NCI-H345 (cell line): ENCODE measurements around the gene INF2.
A peak's percentile ranks its signal among the peaks of the same experiment; 100 is the strongest.

ENCODE experiments used
- DNase-seq: peaks from one replicate; lab custom pipeline; 2025; lab: John Stamatoyannopoulos, UW

Gene INF2

DNA sequence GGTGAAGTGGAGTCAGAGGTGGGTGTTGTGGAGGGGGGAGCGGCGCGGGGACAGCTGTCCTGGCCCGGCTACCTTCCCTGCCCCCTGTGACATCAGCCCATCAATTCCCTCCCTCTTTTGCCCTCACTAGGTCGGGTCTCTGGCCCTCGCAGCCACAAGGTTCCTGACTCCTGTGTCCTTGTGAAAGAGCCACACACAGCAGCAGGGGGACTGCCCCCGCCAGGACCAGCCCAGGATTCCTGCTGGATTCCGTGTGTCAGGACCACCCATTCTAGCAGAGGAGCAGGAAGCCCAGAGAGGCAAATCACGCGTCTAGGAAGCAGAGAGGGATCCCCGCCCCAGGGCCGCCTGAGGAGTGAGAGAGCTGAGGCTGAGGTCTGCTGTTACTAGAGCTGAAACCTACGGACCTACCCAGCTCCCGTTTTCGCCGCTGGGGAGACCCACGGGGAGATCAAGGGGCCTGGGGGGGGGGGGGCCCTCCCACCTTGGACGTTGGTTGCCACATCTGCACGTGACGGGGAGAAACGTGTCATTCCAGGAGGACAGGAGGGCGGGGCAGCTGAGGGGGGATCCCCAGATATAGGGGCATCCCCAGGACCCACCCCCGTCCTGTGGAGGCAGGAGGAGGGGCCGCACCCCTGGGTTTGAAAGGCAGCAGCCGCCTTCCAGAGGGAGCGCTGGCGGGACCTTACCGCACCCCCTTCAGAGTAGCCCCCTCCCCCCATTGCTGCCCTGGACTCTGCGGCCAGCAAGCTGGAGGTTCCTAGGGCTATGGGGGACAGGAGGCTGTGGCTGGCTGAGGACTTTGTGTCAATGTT lies 12.5 kb upstream of the INF2 start:
- no peak for DNase-seq

DNA sequence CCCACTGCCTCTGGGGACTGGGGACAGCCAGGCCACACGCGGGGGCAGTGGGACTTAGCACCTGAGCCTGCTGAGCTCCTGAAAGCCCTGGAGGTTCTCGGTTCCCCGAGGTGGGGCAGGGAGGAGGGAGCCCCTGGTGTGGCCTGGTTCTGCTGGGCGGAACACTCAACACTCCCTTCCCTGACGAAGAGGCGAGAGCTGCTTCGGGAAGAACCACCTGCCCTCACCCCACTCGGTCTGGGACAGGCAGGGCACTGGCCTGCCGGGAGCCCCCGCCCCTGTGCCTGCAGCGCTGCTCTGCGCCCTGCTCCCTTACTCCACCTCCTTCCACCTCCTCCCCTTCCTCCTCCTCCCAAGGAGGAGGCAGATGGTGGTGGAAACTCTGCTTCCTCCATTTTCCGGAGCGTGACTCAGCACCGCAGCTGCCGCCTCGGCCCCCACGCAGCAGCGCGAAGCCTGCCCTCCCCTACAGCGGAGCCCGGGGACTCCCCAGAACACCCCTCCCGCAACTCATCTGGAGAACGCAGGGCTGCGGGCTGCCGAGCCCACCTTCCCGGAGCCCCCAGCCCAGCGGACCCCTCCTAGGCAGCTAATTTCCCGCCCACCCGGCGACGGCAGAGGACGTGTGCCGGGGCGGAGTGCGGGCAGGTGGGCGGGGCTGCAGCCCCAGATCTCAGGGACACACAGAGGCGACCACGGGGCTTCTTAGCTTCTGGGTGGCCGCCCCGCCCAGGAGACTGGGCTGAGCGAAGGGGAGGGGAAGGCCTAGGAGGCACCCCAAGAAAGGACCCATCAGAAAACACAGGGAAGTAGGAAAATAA lies 11.7 kb upstream of the INF2 start:
- peak; percentile 34 for DNase-seq

DNA sequence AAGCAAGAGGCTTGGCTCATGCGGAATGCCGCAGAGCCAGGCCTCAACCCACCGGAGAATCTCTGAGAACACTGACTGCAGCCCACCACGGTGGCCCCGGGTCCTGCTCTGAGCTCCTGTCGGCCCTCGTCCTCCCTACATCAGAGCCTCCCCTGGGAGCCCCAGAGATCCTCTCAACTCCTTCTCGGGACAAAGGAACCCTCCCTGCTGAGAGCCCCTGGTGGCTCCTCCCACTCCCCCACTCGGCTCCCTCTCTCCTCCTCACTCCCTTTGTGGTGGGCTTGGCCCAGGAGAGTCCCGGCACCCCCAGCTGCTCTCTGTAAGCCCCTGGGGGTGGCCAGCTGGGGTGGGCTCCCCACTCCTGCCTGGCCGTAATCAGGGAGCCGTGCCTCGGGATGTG lies 11.1 kb upstream of the INF2 start:
- DNase-seq = peak; percentile 26

DNA sequence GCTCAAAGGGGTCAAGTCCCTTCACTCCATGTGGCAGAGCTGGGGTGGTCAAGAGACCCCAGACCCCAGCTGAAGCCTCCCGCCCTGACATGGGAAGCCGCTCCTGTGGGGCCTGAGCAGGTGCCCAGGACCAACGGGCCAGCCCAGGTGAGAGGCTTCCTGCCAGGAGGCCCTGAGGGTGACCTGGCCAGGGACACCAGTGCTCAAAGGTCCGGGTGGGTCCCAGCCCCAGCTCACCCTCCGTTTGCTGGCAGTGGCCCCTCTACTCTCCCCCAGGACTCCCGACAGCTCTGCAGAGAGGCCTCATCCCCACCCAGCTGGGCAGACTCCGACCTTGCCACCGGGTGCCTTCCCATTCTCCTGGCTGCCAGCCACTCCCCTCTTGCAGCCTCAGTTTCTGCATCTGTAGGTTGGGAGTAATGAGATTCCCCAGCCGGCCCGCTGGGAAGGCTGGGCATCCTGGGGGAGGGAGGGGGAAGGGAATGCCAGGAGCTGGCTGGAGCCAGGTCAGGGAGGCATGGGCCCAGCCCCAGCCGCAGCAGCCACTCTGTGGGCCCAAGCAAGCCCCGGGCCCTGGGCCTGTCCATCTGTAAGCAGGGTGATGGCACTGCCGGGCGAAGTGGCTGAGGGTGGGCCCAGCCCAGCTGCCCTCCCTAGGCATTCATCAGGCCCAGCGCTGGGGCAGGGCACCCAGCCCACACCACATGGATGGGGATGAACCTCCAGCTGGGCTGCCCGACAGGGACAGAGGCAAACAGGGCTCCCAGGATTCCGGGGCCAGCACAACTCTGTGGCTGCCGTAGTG lies 10.3 kb upstream of the INF2 start:
- no peak for DNase-seq

DNA sequence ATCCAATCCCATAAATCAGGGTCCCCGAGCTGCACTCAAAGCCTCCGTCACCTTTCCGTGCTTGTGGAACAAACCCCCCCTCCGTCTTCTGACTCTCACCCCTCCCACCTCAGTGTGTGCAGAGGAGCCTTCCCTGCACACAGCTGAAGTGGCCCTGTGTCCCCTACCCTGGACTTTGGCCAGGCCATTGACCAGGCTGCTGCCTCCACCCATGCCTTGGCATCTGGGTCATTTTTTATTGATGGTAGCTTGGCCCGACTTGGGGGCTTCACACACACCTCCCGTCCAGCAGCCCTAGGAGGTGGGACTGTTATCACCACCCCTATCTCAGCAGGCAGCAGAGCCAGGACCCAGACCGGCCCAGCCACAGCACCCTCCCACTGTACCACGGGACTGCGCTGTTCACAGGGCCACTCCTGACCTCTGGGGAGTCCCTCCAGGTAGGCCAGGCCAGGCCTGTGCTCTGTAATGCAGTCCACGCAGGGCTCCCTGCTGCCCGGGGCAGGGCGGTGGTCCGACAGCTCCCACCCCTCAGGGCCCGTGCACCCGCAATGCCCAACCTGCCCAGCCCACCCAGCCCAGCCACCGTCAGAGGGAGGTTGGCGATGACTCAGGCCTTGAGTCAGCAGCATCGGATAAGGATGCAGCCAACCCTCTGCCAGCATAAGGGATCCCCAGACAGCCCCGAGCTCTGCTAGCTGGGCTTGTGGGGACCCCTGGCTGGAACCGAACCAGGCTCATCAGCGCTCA lies 9.2 kb upstream of the INF2 start:
- DNase-seq = no peak

DNA sequence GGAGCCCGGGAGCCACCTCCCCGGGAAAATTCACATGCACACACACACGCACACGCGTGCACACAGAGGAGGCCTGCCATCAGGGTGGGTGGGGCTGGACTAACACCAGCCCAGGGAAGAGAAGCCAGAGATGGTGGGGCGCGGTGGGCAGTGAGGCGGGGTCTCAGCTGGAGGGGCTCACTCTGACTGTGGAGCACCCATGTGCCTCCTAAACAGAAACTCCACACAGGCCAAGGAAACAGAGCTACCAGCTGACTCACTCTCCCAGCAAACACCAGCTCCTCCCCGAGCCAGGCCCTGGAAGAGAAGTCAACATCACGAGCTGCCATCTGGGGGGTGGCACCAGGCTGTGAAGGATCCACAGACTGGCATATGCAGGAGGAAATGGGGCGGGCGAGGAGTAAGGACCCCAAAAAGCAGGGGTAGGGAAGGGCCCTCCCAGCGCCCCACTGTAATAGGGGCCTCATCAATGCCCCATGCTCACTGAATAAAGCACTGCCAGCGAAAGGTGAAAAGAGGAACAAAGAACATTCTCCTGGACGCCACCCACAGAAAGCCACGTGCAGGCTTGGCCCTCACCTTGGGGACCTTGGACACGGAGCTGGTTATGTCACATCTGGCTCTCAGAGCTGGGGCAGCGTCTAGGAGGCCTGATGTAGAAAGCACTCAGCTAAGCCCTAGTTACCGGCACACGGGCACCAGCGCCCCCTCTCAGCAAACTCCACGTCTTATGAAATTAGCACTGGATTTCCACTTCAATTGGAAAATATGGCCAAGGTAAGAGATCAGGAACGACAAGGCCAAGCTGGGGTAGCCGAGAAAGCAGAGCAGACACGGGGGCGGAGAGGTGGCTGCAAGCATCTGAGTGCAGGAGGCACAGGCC lies 8.4 kb upstream of the INF2 start:
- no peak for DNase-seq

DNA sequence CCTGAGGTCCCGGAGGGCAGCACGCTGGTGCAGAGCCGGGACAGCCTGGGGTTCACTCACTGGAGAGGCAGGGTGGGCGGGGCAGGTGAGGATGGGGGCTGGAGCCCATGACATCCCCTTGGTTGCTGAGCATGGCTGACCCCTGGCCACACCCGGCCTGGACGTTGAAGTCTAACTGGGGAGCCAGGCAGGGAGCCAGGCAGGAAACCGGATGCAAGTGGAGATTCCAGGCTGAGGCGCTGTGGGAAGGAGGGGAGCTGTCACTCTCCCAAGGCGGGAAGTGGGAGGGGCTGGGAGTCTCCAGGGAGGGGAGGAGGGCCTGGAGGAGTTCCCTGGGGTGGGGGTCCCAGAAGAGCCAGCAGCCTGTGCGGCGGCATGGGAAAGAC lies 7.7 kb upstream of the INF2 start:
- no peak for DNase-seq

DNA sequence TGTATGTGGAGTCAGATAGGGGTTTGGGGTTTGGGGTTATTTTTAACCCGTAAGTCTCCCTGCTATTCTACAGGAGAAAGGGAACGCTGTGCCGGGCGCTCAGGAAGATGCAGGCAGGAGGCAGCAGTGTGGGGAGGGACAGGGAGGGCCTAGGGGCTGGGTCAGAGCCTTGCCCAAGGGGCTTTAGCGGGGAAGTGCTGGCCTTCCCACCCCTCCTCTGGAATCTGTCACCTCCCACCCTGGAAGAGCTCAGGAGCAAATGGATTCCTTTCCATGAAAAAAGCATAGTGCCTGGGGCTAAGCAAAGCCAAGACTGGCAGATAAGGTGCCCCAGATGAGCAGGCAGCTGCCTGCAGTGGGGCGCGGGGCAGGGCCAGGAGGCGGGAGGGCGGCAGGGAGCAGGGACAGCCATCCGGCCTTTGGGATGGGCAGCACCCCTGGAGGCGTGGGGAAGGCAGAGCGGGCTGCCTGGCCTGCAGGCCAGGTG lies 7.3 kb upstream of the INF2 start:
- DNase-seq = no peak

DNA sequence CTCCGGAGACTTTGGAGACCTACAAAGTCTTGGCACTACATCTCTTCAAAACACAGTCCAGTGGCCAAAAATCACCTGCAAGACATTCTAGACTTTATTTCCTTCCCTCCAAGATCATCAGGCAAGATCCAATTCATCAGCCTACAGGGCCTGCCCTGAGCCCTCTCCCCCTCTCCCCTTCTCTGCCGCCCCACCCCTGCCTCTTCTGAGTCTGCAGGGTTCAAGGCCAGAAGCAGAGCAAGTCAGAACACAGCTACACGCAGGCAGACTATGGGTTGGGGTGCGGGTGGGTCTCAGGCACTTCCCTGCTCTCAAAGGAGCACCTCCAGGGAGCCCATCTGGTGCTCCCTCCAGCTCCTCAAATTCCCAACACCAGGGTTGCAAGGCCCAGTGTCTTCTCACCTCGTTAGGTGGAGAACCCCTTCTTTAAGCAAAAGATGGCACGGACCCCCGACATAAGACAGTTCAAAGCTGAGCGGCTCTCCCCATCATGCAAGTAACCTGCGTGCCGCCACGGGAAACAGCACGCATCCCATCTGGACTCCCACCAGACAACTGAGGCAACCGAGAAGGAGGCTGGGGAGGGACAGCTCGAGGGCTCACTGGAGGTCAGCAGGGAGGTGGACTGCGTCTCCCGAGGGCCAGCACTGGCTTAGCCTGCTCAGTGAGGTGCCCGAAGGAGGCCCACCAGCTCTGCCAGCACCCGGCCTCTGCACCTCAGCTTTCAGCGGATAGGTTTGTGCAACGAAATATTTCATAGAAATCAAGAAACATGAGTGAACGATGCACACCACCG lies 5.6 kb upstream of the INF2 start:
- no peak for DNase-seq

DNA sequence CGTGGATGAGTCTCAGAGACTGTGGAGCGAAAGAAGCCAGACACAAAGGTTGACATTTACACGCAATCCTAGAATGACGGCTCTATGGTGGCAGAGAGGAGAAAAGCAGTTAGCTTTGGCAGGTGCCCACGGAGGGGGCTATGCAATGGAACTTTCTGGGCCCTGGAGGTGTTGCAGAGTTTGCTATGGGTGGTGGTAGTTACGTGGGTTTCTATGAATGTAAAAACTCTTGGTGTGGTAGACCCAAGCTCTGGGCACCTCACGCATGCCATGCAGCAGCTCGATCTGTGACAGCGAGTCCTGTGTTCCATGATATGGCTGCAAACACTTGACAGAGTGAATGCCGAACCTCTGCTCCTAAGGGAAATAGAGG lies 5.0 kb upstream of the INF2 start:
- DNase-seq = no peak

DNA sequence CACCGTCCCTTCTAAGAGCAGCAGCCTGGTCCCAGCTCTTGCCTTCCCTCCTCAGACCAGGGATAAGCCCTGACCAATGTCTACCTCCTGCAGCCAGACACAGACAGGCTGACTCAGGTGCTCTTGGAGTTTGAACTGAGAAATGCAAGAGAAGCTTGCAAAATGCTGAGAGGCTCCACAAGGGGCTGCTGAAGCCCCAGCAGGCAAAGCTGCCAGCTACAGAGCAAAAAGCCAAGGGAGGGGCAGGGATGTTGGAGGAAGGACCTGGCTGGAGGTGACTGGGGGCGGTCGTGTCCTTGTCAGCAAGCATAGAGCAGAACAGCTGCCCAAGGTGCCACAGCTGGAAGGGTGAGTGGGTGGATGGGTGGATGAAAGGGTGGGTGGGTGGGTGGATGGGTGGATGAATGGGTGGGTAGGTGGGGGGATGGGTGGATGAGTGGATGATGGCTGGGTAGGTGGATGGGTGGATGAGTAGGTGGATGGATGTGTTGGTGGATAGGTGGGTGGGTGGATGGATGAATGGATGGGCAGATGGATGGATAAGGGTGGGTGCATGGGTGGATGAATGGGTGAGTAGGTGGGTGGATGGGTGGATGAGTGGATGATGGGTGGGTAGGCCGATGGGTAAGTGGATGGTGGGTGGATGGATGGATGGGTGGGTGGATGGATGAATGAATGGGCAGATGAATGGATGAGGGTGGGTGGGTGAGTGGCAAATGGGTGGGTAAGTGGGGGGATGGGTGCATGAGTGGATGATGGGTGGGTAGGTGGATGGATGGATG lies 4.0 kb upstream of the INF2 start:
- no peak for DNase-seq

DNA sequence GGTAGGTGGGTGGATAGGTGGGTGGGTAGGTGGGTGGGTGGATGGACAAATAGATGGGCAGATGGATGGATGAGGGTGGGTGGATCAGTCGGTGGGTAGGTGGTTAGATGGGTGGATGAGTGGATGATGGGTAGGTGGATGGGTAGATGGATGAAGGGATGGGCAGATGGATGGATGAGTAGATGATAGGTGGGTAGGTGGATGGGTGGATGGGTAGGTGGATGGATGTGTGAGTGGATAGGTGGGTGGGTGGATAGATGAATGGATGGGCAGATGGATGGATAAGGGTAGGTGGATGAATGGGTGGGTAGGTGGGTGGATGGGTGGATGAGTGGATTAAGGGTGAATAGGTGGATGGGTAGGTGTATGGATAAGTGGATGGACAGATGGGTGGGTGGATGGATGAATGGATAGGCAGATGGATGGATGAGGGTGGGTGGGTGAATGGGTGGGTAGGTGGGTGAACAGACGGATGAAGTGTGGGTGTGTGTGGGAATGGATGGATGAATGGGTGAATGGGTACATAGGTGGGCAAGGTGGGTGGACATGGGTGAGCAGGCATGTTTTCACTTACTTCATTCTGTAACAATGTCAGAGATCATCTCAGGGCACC lies 3.3 kb upstream of the INF2 start:
- DNase-seq = no peak

DNA sequence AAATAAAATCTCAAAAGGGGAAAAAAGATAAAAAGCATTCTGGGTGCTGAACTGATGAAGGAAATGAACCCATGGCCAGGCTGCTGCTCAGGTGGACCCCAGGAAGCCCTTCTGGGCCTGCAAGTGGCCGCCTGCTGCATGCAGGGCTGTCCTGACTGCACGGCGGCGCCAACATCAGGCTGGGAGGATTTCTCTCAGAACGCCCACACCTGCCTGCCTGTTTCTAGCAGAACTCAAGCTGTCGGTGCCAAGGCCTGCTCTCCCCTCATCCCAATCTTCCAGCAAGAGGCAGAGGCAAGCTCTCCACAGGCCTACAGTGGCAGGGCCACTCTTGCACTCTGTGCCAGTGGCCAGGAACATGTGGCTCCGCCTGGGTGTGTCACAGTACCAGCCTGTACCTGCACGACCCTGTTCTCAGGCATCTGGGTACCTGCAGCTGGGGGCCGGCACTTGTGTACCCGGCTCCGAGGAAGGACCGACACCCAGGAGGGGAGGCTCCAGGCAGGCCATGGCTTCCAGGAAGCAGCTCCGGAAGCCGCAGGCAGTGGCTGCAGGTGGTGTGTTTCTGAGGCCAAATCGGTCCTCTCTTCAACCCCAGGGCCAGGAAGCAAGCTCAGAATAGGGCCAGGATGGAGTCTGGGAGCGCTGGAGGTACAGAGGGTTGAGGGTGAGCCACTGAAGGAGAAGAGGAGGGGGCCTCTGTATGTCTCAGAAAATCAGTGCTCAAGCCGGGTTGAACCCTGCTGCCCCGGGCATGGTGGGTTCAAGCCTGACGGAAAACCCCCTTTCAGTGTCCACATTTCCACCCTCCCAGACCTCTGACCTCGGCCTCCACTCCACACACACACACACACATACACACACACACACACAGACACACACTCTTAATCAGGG lies 2.5 kb upstream of the INF2 start:
- DNase-seq = no peak

DNA sequence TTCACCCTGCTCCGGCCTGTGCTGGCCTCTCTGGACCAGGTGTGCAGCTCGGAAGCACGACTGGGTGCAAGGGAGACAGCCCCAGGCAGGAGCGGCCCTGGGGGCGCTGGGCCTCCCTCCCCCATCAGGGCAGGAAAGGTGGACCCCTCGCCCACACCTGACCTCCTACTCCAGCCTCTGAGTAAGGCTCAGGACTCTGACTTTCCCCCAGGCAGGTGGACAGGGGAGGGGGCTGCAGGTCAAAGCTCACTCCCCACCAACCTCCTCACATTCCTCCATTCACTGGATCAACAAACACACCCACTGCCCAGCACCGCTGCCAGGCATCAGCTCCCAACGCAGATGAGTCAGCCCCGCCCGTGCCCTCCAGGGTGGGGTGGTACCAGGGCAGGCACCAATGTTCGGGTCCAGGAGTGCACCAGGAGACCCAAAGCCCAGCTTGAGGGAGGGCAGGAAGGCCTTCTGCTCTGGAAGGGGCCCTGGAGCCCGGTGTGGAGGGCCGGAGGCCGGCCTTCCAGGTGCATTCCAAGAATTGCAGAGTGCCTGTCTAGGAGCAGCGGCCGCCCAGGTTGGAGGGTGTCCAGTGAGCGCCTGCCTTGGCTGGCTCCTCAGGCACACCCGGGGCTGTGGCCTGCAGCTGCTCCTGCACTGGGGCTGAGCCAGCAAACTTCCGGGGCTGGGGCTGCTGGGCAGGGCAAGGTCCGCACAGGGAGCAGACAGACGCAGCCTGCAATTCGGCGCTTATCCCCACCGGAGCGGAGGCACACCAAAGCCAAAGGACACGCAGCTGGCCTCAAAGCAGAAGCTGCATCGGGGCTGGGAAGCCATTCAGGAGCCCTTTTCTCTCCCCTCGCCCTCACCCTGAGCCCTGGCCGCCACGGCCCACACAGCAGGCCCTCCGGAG lies 1.6 kb upstream of the INF2 start:
- DNase-seq = peak; percentile 15

DNA sequence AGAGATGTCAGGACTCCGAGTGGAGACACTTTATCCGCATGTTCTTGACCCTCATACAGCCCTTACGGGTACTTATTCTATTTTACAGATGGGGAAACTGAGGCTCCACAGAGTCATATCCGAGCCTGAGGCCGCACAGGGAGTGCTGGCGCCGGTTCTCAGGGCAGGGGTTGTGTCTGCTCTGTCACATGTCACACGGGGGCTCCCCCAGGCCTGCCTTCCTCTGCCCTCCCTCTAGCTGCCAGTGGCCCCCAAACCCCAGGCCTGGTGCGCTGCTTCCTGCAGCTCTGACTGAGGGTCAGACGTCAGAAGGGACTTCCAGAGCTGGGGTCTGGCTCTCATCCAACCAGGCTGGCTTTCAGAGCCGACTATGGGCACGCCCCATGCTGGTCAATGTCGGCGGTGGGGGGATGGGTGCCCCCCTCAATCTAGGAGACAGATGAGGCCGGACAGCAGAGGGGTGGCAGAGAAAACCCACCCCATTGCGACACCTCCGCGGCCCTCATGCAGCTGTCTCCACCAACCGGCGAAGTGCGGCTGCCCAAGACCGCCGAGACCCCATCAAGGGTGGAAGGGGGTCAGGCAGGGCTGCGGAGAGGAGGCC lies 811 bp upstream of the INF2 start:
- no peak for DNase-seq
